HG03558 (cell line): ENCODE measurements around the gene SLC8A2.

Experiments used
- ATAC-seq: cut with Tn5 transposase; IDR thresholded peaks from one replicate; pipeline ENCODE4 v1.9.1; 2021; ENCODE audit warnings: moderate number of reproducible peaks; ENCODE audit not compliant: unreplicated experiment; ENCODE audit errors: extremely low read depth

Gene SLC8A2

GRCh38 chr19:47503826-47504150 is 32.1 kb upstream of the SLC8A2 start:
- no peak for ATAC-seq

DNA sequence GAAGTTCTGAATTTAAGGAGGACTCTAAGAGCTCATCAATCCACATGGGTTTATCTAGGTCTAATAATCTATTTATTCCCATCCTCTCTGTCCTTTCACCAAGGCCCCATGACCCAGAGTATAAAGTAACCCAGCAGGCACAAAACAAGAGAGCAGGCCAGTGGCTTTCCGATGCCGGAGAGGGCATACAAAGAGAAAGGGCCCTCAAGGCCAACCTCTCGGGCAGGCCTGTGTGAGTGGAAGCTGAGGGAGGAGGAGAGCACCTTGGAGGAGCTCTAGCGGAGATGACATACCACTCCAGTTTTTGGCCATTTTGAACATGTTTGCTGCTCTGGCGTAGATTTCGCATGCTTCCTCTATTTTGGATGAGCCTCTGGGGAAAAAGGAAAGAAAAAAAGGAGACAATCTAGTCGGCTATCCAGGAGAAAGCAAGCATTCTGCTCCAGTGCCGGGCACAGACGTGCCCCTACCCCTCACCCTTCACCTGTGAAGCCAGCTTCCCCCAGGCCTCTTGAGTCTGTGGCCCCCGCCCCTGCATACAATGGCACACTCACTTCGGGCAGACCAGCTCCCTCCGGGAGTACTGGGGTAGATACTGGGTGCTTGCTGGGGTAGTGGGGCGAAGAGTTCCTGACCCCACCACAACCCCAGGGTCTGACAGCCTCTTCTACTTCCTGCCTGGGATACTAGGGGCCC is 31.6 kb upstream of the SLC8A2 start:
- ATAC-seq = no peak

- ATAC-seq = no peak
Measured at GRCh38 chr19:47499863-47500830, 28.5 kb upstream of the SLC8A2 start.

DNA sequence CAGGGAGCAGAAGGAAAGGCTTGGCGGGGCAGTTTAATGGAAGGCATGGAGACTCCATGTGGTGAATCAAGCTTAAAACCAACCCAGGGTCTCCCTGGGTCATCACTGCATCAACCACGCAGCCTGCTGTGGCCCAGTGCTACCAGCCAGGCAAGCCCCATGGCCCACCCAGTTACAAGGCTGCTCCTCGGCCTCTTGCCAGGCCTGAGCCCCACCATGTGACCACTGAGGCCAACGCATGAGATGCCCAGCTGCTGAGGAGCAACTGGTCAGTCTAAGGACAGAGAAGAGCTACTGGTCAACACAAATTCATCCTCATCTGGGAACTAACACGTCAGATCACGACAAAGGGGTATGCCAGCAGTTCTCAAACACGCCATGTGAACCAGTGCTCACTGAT is 27.7 kb upstream of the SLC8A2 start:
- ATAC-seq = no peak

DNA sequence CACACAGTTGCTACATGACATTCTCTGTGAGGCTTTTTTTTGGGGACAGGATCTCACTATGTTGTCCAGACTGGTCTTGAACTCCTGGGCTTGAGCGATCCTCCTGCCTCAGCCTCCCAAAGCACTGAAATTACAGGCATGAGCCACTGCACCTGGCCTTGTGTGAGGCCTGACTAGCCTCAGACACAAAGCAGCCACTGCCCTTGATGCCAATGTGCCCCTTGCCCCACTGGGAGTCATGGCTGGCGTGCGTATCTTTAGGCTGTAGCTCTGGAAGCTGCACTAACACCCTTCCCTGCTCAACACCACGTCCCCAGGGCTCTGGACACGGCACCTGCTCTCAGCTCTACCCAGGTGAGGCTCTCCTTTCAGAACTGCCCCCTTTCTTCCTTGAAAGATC is 26.9 kb upstream of the SLC8A2 start:
- ATAC-seq = no peak

GRCh38 chr19:47497821-47498520 is 26.3 kb upstream of the SLC8A2 start:
- no peak for ATAC-seq

DNA sequence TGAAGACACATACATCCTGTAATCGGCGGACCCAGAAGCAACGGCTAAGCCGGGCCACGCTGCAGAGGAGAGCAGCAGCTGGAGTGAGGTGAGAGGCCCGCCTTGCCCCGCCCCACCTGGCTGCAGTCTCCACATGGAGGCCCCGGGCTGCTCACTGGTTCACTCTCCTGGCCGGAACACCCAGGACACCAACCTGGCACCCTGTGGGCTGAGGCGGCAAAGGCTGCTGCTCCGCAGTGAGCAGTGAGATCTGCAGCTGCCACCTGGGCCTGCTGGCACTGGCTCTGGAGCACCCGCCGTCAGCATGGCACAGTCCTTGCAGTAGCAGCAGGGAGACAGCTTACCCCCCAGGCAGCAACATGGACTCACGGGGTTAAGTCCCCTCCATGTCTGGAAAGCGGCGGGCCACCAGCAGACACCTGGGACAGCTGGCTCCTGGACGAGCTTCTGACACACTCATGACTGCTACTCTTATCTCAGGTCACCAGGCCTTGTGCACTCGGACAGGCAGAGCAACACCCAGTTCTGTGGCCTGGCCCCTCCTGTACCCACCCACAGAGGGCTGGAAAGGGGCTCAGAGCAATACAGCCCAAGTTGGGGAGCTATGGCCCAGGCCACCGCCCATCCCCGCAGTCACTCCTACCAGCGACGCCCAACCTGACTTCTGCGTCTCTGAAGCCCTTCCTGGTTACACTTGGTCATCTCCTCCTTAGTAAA is 25.5 kb upstream of the SLC8A2 start:
- ATAC-seq = no peak

DNA sequence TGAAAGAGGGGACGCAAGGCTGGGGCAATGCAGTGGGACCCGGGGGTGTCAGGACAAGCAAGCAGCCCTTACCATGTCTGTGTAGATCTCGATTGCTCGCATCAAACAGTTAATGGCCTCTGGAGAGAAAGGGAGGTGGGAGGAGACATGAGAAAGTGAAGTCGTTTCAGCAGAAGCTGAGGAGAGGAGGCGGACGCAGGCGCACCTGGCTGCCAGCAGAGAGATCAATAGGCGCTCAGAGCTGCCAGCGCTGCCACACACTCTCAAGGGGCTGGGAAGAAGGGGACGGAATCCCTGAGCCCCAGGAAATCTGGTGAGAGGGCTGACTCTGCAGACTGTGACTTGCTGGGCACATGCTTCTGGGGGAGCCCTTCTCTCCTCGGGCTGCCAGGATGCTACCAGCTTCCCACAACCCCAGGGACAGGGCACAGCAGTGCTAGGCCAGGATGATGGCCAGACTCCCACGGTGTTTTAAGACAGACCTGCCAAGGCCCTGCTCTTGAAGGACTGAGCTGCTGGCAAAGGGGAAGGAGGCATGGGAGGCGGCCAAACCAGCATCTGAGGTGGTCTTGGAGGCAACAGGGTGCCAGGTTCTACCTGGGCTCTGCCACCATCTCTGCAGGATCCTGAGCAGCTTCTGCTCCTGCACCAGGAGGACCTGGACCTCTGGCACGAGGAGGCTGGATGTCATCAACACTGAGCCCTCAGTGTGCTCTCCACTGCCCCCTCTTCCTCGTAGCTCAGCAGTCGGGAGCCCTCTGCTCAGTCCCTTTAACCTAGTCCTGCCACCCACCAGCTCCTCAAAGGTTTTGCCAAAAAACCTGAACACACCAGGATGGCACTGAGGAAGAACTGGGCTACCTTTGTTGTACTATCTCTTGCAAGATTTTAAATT is 24.0 kb upstream of the SLC8A2 start:
- no peak for ATAC-seq

- no peak for ATAC-seq
Measured at GRCh38 chr19:47494729-47495128, 23.0 kb upstream of the SLC8A2 start.

DNA sequence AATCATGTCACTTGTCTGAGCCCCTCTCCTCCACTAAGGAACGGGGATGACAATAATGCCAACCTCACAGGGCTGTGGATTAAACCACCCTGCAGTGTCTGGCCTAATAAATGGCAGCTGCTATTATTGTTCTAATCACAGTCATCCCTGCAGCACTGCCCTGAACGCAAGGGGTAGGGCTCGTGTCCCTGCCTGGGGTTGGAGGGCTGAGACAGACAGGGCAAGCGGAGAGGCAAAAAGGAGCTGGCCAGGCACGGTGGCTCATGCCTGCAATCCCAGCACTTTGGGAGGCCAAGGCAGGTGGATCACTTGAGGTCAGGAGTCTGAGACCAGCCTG is 22.5 kb upstream of the SLC8A2 start:
- no peak for ATAC-seq

- no peak for ATAC-seq
Measured at GRCh38 chr19:47493378-47494210, 21.9 kb upstream of the SLC8A2 start.

DNA sequence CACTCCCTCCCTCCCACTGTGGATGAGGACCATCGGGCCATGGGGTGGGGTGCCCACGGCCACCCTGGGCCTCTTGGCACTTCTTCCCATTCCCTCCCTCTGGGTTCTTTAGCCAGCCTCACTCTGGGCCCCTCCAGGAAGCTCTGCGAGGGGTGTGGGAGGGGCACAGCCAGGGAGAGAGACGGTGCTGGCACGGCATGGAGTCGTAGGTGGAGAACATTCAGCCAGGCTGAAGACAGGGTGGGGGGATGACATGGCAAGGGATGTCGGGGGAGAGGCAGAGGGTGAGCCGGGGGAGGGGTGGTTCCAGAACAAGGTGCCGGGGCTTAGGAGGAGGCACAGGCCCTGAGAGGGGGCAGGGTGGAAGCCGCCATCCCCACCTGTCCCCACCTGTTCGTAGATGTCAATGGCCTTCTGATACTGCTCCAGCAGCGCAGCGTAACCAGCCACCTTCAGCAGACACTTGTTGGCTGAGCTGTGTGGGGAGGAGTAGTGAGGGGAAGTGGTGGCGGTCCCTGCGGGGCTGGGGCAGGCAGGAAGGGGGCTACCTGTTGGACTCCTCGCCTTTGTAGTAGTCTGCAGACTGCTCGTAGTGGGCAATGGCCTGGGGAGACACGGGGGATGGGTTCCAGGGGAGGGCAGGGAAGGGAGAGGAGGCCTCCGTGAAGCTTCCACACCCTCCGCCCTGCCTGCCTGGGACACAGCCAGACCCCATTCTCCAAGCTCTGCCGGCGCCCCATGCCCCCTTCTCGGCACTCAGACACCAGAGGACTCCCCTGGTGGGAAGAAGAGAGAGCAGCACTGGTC is 21.1 kb upstream of the SLC8A2 start:
- ATAC-seq = no peak

DNA sequence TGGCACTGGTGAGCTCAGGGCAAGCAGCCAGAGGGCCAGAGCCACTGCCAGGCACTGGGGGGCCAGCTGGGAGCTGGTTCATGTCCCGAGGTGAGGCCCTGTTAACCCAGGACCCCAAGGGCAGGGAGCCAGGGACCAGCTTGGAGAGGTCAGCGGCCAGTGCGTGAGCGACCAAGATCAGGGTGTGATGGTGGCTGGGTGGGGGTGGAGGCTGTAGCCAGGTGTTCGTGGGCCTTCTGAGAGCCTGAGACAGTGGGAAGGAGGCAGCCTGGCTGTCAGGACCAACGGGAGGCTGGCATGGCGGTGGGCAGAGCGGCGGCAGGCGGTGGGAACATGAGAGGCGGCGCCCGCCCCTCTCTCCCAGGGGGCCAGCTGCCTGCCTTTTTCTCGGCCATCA is 20.4 kb upstream of the SLC8A2 start:
- no peak for ATAC-seq

GRCh38 chr19:47491358-47492136 is 19.9 kb upstream of the SLC8A2 start:
- no peak for ATAC-seq

GRCh38 chr19:47490847-47491246 is 19.2 kb upstream of the SLC8A2 start:
- no peak for ATAC-seq

GRCh38 chr19:47490031-47490430 is 18.3 kb upstream of the SLC8A2 start:
- no peak for ATAC-seq
